Heart right ventricle (tissue), 16 donors: Measurements from ENCODE around the gene GUCA2A. TPM values are rescaled to one million over a fixed set of nuclear protein-coding genes. Genes with fewer than 3 reads are reported as not detected.

Source experiments
- ATAC-seq, 8 donors: fragments of 200-7000 bp; cut with Tn5 transposase; one replicate each; pipeline ENCODE4 v1.9.1; 2020; ENCODE audit warnings: mild to moderate bottlenecking in 8 of 8, moderate library complexity in 8 of 8, moderate number of reproducible peaks in 1 of 8
- DNase-seq, 2 donors: peaks; one replicate each; pipeline ENCODE4 v3.0.0-alpha.2; 2020
- H3K27ac ChIP-seq, 10 donors: fragments of 200-600 bp; sonication (generic) in 2 of 10; one replicate each; pipeline versions ENCODE4 v1.5.0 to v1.8.0; 2020 to 2022; ENCODE audit warnings: mild to moderate bottlenecking in 3 of 10
- H3K27me3 ChIP-seq, 7 donors: fragments of 200-600 bp; one replicate each; pipeline ENCODE4 v1.8.0; 2021 to 2022; ENCODE audit warnings: mild to moderate bottlenecking in 2 of 7
- H3K36me3 ChIP-seq, 9 donors: fragments of 200-600 bp; sonication (generic) in 1 of 9; one replicate each; pipeline versions ENCODE4 v1.5.0 to v1.8.0; 2020 to 2022; ENCODE audit warnings: mild to moderate bottlenecking in 2 of 9
- H3K4me1 ChIP-seq, 9 donors: fragments of 200-600 bp; sonication (generic) in 1 of 9; one replicate each; pipeline versions ENCODE4 v1.5.0 to v1.8.0; 2020 to 2022; ENCODE audit warnings: mild to moderate bottlenecking in 4 of 9
- H3K4me3 ChIP-seq, 10 donors: fragments of 200-600 bp; sonication (generic) in 2 of 10; one replicate each; pipeline versions ENCODE4 v1.5.0 to v1.8.0; 2020 to 2022; ENCODE audit warnings: mild to moderate bottlenecking in 7 of 10, moderate library complexity in 2 of 10
- H3K9me3 ChIP-seq, 11 donors: fragments of 200-600 bp in 10 of 11; sonication (generic) in 2 of 11; one replicate each; pipeline versions ENCODE4 v1.5.0 to v1.8.0; 2013 to 2022; ENCODE audit warnings: mild to moderate bottlenecking in 2 of 11, control low read depth in 1 of 11, moderate library complexity in 1 of 11
- CTCF ChIP-seq, 9 donors: fragments of 200-600 bp; sonication (generic) in 2 of 9; IDR thresholded peaks; one replicate each; pipeline versions ENCODE4 v1.5.0 to v1.8.0; 2021 to 2022; ENCODE audit warnings: antibody characterized with exemption in 9 of 9, mild to moderate bottlenecking in 5 of 9, moderate library complexity in 1 of 9
- WGBS, 2 donors: extraction: QIAGEN DNeasy Blood & Tissue Kit; methylation state at CpG; one replicate each; pipeline ENCODE4 v1.1.7; 2013; ENCODE audit warnings: inconsistent platforms in 1 of 2; 5-methylcytosine and 5-hydroxymethylcytosine counted together
- intact Hi-C, 10 donors: fragments of 100-400 bp; cut with DNase I; formaldehyde crosslinking; loops; one replicate each; pipeline versions ENCODE4 v1.11.1 to v1.14.2; 2022
- polyA plus RNA-seq, 2 donors: library from polyadenylated mRNA; stranded (reverse); fragments of 200-250 nt; gene quantifications; one replicate each; pipeline ENCODE4 v1.2.3, GENCODE V29; 2013
- total RNA-seq, 10 donors: library from RNA; stranded (reverse); fragmentation: NEBNext Ultra II Directional in 3 of 10; extraction: Animal tissue kit (Norgen Biotek cat#: 25700) in 3 of 10; gene quantifications; one replicate each; pipeline versions ENCODE4 v1.2.1 to v1.2.4, GENCODE V29; 2021 to 2023
- donor health status: Arrhythmogenic right ventricular cardiomyopathy.
- donor health status: ischemic (EF 13 %, LVEDD 7.1; RV severe dilation, severe dysfunction).
- donor health status: healthy with polysubstance abuse.
- donor health status: DM: no; HTN: yes; CAD: no.
- donor health status: DM: no; HTN: no; CAD: no.
- donor health status: ischemic (EF 25% LVEDD 6.9; RV normal size, moderate dysfunction).
- donor health status: ischemic (EF 25% LVEDD 5.7; RV mildly dilated, moderate dysfunction).
- donor health status: healthy.
- donor health status: DM: yes; HTN: yes; CAD: no.
- donor health status: Ischemic cardiomyopathy.
- donor health status: ischemic (EF 35%, LVEDD 5.7; RV mildly dilated, moderate dysfunction).
- donor health status: nonischemic (EF 11% LVEDD 7.7; RV severe dilation, severe dysfunction).
- donor health status: DM: yes; HTN: yes; CAD: no.
- donor health status: PGD.
- donor health status: ischemic (EF 29% LVEDD 5.4; RV normal size, mild dysfunction).
- donor health status: nonischemic (EF 23%, LVEDD 6.1; RV moderate dilation, normal function).

GUCA2A gene
- total and polyA plus RNA-seq, 12 donors, result not detected

DNA sequence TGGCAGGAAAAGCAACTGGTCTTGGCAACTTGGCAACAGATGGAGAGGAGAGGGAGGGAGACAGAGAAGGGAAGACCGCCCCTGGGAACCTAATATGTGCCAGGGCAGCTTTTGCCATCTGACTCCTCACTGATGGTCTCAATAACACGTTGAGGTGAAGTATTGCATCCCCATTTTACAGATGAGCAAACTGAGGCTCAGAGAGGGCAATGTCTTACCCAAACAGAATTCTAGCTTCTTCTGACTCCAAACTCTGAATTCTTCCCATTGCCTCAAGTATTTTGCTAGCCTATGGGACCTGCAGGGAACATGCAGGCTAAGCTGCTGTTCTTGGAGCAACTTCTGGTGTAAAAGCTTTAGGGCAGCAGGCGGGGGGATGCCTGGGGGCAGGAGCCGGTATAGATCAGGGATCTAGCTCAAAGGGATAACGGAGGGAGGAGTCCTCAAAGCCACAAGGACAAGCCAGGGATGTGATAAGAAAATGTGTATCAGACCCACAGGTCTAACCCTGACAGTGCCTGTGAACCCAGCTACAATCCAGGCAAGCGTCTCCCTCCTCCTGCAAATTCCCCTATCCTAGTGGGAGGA is 7.2 kb upstream of the GUCA2A start:
- DNase-seq (no peak), ATAC-seq (peak in 1 of 8 donors; percentile 6)
- Histone ChIP-seq H3K4me3 (no peak overlapping the region), H3K4me1 (peaks cover 14 to 44% (median 37%) of the 10 kb centered on the region in 9 donors), H3K36me3 (peaks cover 0 to 4% (median 0%) of the 10 kb centered on the region in 9 donors), H3K27ac (peak overlapping the region in 9 of 10 donors; percentile 78 to 91 (median 86)), H3K9me3 (no peaks in the 10 kb centered on the region), H3K27me3 (no peaks in the 10 kb centered on the region)
- no peak for TF ChIP-seq CTCF (IDR thresholded peaks at IDR 0.05)
- intact Hi-C loops, result loop anchor here in 9 of 10 donors (2.0 to 10.0 kb wide), 12 partner anchors 21 to 599 kb away; partner anchors contain the start of genes FOXJ3 (in 4 of the 9) and CCDC30 (in 1 of the 9)
- WGBS, 2 donors, result 69 to 71% methylated on average over 6 of the region's 6 CpGs

GRCh38 chr1:42170779-42171621 is 6.5 kb upstream of the GUCA2A start:
- DNase-seq, result no peak
- intact Hi-C loops, result loop anchor here in 8 of 10 donors (5.0 to 10.0 kb wide), 10 partner anchors 136 to 599 kb away; partner anchors contain the start of genes FOXJ3 (in 4 of the 8) and CCDC30 (in 1 of the 8)

DNA sequence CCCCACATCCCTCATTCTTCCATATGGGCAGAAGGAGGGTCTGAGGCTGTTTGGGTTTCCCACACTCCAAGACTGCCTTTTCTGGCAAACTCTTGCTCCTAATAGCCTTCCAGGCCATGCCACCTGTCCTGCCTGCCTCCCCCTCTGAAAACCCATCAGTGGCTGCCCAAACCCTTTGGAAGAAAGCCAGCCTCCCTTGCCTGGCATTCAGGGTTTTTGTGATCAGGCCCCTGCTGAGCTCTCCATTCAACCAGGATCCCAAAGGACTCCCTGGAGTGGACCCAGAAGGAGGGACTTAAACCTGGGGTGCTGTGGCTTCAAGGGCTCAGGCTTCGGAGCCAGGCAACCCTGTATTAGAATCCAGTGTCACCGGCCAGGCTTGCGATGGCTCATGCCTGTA is 4.2 kb upstream of the GUCA2A start:
- DNase-seq, result no peak
- intact Hi-C loops, result no loop called here
- Histone ChIP-seq H3K27ac (no peak overlapping the region), H3K36me3 (no peaks in the 10 kb centered on the region), H3K4me1 (peaks cover 19 to 59% (median 44%) of the 10 kb centered on the region in 9 donors), H3K27me3 (no peaks in the 10 kb centered on the region), H3K4me3 (no peak overlapping the region), H3K9me3 (no peaks in the 10 kb centered on the region)
- TF ChIP-seq CTCF (IDR thresholded peaks at IDR 0.05), result no peak
- no peak for ATAC-seq
- WGBS, 2 donors, result 95 to 98% methylated on average over 3 of the region's 3 CpGs

More at GRCh38 chr1:42170779-42171621, 6.5 kb upstream of the GUCA2A start:
- H3K4me1 ChIP-seq, result peaks cover 16 to 48% (median 36%) of the 10 kb centered on the region in 9 donors
- H3K9me3 ChIP-seq, result no peaks in the 10 kb centered on the region
- H3K27ac ChIP-seq, result peak overlapping the region in 9 of 10 donors; percentile 78 to 91 (median 86)
- no peaks in the 10 kb centered on the region for H3K36me3 ChIP-seq
- H3K4me3 ChIP-seq, result no peak overlapping the region
- no peak for ATAC-seq
- WGBS, 2 donors, result 66 to 70% methylated on average over 17 of the region's 17 CpGs
- no peaks in the 10 kb centered on the region for H3K27me3 ChIP-seq
- no peak for TF ChIP-seq CTCF (IDR thresholded peaks at IDR 0.05)

DNA sequence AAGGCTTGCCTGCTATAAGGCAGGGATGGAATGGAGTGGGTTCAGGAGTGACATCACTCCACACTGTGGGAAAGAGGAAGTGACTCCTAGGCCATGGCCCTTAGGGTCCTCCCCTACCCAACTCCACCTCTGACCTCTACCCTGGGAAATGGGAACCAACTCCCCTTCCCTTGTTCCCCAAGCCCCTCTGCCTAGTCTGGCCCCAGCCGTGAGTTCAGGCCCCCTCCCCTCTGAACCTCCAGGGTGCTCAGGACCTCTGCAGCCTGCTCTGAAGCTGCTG is 3.8 kb upstream of the GUCA2A start:
- H3K36me3 ChIP-seq, result no peaks in the 10 kb centered on the region
- H3K4me3 ChIP-seq, result no peak overlapping the region
- intact Hi-C loops, result no loop called here
- WGBS, 2 donors, result 68 to 77% methylated on average over 1 of the region's 1 CpG
- no peak for TF ChIP-seq CTCF (IDR thresholded peaks at IDR 0.05)
- H3K4me1 ChIP-seq, result peaks cover 19 to 54% (median 40%) of the 10 kb centered on the region in 9 donors
- no peak for ATAC-seq
- no peaks in the 10 kb centered on the region for H3K27me3 ChIP-seq
- no peak for DNase-seq
- no peak overlapping the region for H3K27ac ChIP-seq
- H3K9me3 ChIP-seq, result no peaks in the 10 kb centered on the region
